Central memory CD4-positive, alpha-beta T cell (primary cell): ENCODE measurements around the gene GGT6.
A peak's percentile ranks its signal among the peaks of the same experiment; 100 is the strongest.
"Not testable (repeated sequence)": the region's sequence is repeated elsewhere in the genome, so short reads cannot be mapped to it uniquely, and the experiment has no call there.

Experiments
- DNase-seq: peaks from one replicate; pipeline ENCODE4 v3.0.0; 2022

GGT6 gene

GRCh38 chr17:4590981-4591453, 30.6 kb upstream of the GGT6 start:
- no peak for DNase-seq

DNA sequence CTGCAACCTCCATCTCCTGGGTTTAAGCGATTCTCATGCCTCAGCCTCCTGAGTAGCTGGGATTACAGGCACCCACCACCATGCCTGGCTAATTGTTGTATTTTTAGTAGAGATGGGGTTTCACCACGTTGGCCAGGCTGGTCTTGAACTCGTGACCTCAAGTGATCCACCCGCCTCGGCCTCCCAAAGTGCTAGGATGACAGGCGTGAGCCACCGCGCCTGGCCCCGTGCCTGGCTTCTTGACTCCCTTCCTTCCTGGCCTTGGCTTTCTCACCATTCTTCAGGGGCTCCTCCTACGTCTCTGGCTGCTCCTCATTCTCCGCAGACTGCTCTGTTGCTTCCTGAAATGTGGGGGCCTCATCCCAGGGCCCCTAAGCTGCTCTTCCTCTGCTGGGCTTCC, 29.7 kb upstream of the GGT6 start:
- DNase-seq, result not testable (repeated sequence)

- DNase-seq, result no peak
These were observed 28.7 kb upstream of the GGT6 start for GRCh38 chr17:4588898-4589625.

DNA sequence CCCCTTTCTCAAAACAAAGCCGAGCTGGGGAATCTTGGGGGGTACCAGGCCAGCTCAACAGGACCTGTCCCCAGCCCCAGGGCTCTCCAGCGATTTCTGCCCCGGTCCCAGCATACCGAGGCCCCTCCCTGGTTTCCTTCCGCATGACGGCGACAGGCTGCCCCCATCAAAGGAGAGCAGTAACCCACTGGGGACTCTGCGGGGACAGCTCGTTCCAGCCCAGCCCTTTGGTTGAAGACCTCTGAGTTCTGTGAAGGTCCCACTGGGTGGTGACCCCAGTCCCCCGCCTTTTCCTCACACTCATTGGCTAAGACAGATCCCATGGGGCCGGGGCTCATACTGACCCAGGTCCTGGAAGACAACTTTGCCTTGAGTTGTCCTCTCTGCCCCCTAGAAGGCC, 28.0 kb upstream of the GGT6 start:
- no peak for DNase-seq

DNA sequence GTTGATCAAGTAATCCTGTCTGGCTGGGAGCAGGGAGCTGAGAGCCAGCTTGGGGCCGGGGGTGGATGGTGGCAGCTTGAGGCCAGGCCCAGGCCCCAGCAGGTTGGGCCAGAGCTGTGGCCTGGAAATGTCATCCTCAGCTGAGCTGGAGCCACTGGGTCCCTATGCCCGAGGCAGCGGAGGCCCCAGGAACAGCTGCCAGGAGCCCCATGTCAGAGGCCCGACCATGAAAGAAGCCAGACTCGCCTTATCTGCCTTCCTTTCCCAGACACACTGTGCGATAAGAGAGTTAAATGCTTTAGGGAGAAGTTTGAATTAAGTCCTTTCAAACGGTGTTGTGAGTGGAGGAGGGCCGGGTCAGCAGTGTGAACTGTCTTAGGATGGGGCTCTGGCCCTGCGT, 27.4 kb upstream of the GGT6 start:
- no peak for DNase-seq

DNA sequence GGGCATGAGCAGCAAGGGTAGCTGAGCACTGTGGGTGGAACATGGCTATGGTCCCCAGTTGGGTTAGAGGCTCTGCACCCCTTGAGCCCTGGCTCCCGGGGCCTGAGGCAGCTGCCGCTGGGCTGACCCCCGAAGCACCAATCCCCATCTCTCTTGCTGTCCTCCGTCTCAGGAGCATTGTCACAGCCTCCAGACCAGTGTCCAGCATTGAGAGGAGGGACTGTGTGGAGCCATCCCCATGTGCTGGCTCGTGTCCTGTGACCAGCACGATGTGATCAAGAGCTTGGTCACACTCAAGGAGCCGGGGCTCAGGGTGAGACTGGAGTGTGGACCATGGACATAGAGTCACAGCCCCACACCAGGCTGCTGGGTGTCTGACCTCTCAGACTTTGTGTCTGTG, 26.8 kb upstream of the GGT6 start:
- DNase-seq, result no peak

DNA sequence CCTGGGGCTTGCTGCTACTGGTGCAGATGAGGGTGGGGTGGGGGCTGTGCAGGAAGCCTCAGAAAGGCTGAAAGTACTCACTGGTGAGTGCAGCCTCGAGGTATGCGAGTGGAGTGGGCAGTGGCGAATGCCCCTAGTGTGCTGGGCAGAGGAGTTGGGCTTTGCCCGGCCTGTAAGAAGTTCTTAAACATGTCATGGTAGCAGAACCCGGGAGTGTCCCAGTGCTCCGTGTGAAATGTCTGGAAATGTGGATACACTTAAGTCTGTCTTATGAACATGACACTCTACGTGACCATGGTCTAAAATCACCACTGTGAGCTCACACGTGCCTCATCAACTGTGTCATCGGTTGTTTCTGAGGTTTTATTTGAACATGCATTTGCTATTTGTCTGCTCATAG, 25.7 kb upstream of the GGT6 start:
- no peak for DNase-seq

DNA sequence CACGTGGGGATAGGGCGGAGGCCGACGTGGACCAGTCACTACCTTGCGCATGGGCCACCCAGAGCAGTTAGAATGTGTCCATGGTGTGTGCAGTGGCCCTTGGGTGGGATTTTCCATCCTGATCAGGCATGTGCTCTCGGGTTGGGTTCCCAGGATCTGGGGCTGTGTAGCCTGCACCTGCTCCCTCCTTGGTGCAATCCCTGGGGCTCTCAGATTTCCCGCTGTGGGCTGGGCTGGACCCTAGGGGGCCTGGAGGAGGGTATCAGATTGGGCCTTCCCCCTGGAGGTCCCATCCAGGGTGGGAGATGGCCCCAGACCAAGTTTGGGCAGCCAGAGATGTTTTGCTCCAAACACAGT, 25.2 kb upstream of the GGT6 start:
- no peak for DNase-seq

DNA sequence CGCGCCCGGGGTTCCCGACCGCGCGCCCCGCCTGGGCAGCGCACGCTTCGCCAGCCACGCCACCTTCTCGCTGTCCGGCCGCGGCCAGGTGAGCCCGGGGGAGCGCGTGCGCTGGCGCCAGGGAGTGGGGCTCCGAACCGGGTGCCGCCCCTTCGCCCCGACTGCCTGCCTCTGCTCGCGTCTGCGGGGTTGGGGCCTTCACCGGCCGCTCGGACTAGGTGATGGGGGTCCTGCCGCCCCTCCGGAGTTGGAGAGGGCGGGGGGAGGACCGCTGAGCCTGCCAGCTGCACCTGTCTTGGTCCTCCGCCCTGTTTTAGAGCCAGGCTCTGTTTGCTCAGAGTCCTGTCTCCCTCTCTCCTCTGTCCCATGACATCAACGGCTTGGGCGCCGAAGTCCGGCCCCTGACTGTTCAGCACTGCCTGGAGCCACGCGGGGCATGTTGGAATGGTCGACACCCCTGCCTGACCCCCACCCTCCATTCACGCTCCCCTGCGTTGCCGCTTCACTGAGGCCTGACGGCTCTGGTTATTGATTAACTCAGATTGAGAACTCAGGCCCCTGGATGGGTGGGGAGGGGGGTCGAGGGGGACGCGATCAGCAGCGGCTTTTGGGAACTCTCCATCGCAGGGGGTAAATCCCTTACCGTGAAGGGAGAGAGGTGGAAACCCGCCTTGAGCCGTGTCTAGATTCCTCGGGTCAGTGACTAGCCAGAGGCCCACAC, 24.7 kb upstream of the GGT6 start:
- DNase-seq, result no peak

GRCh38 chr17:4584101-4584916, 23.9 kb upstream of the GGT6 start, which contains the start of gene SMTNL2:
SMTNL2 (plus strand) TSS chr17:4584529; CDS start chr17:4584606, 77 bp downstream.
- DNase-seq, result no peak

GRCh38 chr17:4583782-4584100, 23.4 kb upstream of the GGT6 start:
- no peak for DNase-seq

- DNase-seq, result no peak
These were observed 22.8 kb upstream of the GGT6 start for GRCh38 chr17:4583206-4583605.

- no peak for DNase-seq
These were observed 22.3 kb upstream of the GGT6 start for GRCh38 chr17:4582691-4583090.

- DNase-seq, result no peak
These were observed 21.7 kb upstream of the GGT6 start for GRCh38 chr17:4582101-4582501.

DNA sequence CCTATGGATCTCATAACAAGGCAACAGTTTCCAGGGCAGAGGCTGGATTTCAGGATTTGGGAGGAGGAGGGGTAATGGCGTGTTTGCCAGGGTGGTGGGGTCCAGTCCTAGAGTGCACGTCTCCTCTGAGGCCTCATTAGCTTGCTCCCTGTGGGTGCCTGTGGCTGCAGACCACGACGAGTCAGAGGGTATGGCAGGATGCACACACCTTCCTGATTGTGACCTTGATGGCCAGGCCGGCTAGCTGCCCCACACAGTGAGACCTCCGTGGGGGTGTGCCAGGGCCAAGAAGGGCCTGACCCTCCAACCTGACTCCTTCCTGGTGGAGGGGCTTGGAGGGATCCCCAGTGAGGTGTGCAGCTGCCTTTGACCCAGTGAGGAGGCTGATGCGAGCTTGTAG, 19.9 kb upstream of the GGT6 start:
- no peak for DNase-seq

GRCh38 chr17:4579678-4580077, 19.3 kb upstream of the GGT6 start:
- DNase-seq, result no peak

- not testable (repeated sequence) for DNase-seq
These were observed 18.0 kb upstream of the GGT6 start for GRCh38 chr17:4578349-4578748.

DNA sequence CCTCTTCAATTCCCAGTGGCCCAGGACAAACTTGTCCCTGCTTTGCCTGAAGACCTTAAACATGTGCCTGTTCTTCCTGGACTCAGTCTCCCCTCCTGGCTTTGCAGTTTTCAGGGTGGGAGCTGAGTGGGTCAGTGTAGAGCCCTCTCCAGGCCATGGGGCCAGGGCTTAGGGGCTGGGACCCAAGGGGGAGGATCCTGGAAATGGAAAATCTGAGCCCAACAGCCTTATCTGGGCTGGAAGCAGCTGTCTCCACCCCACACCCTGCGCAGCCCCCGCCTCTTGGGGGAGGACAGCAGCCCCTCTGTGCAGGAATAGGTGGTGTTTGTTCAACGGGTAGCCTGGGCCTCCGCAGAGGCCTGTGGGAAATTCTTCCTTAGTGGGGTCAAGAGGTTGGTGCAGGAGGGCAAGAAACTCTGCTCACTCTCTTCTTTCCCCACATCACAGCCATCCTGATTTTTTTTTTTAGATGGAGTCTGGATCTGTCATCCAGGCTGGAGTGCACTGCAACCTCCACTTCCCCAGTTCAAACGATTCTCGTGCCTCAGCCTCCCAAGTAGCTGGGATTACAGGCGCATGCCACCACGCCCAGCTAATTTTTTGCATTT, 17.1 kb upstream of the GGT6 start:
- no peak for DNase-seq

DNA sequence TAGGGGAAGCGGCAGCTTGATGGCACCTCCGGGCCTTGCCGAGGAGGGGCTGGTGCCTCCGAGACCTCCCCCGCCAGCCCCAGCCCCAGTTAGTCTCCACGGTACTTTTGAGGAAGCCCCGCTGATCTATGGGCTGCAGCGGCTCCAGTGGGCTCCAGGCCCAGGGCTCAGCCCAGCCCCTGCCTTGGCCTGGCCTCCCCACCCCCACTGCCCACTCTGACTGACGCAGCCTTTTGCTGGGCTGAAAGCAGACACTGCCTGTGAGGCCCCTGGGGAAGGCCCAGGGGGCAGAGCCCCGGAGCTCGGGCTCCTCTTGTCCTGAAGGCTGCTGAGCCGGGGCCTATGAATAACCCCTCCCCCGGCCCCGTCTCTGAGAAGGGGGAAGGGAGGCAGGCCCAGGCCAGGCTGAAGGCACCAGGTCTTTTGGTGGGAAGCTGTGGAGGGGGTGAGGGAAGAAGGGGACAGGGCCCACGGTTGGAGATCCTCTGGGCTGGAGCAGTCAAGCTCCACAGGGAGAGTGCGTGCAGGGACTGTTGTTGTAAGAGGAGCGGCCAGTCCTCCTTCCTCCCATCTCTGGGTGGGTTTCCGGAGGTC, 16.4 kb upstream of the GGT6 start:
- no peak for DNase-seq

DNA sequence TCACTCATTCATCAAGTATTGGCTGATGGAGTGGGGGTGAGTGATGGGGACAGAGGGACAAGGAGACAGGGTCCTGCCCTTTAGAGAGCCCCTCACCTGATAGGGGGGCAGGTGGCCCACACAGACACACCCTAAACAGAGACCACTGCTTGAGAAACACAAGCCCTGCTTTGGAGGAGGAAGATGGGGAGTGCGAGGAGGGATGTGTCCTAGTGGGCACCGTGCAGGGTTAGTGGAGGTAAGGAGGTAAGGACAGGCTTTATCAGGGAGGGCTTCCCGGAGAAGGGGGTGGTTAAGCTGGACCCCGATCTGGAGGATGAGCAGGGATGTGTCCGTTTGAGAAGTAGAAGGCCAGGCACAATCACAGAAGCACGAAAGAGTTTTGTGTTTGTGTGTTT, 15.8 kb upstream of the GGT6 start:
- no peak for DNase-seq

DNA sequence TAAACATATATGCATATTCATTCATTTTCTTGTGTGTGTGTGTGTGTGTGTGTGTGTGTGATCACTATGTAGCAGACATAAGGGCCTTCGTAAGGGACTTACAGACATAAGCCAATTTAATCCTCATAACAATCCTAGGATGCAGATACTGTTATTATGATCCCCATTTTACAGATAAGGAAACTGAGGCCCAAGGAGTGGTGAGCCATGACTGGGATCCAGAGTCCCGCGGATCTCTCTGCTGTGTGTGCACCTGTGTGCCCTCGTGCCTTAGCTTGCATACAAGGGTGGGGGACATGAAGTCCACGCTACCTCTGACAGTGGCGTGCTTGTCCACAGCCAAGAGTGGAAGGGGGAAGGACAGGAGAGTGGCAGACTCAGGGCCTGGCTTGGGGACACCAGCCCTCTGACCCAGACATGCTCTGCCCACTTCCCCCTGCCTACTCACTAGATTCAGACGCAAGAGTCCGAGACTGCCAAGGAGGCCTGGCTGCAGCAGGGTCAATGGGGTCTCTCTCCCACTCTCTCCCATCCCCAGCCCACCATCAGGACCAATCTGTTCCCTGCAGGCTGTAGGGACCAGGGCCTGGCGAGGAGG, 14.2 kb upstream of the GGT6 start:
- DNase-seq, result no peak

- DNase-seq, result peak; percentile 52
These were observed 13.3 kb upstream of the GGT6 start for GRCh38 chr17:4573669-4574068.

- no peak for DNase-seq
These were observed 12.7 kb upstream of the GGT6 start for GRCh38 chr17:4573115-4573514.
